ENCODE measurements around the gene GRIN2A. TPM values are rescaled to one million over a fixed set of nuclear protein-coding genes. Genes with fewer than 3 reads are reported as not detected.

GRIN2A gene
- total and polyA plus RNA-seq, 5 donors from 2014 or later, result not detected

DNA sequence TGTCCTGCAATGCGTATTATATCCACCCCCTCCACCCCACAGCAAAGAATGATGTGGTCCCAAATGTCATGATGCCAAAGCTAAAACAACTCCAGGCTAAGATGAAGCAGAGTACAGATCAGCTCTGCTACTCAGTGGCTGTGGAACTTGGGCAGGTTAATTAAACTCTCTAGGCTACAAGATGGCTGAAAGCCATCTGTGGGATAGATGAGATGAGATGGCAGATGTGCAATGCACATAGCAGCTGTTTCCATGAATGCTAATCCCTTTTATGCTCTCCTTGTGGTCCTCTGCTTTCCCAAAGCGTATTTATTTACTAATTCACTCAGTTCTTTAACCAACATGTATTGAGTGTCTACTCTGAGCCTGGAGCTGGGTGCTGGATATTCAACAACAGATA lies 114.4 kb downstream of the GRIN2A start:
- H3K4me1 ChIP-seq (ENCODE audit: control insufficient read depth, insufficient read depth, low read length, poor library complexity, severe bottlenecking), result no peaks in the 10 kb centered on the region
- Mint-ChIP-seq H3K27me3 (peaks cover 10% of the 10 kb centered on the region), H3K27ac (no peak overlapping the region), H3K36me3 (no peaks in the 10 kb centered on the region), H3K9me3 (peaks cover 0 to 3% (median 0%) of the 10 kb centered on the region in 7 donors), H3K4me1 (no peaks in the 10 kb centered on the region), H3K4me3 (no peak overlapping the region)
- DNase-seq (no peak), ATAC-seq (ENCODE audit: low read depth in 2 of 2) (no peak)
- no peaks in the 10 kb centered on the region for H3K9me3 ChIP-seq (ENCODE audit: control insufficient read depth in 2 of 2, low read length in 2 of 2)
- H3K27ac ChIP-seq (ENCODE audit: insufficient read depth, low read length, poor library complexity, severe bottlenecking), result no peak overlapping the region
- H3K4me3 ChIP-seq (ENCODE audit: low read depth, low read length), result no peak overlapping the region
- no peaks in the 10 kb centered on the region for H3K27me3 ChIP-seq (ENCODE audit: control insufficient read depth, insufficient read depth, low read length)
- no peaks in the 10 kb centered on the region for H3K36me3 ChIP-seq (ENCODE audit: control insufficient read depth, insufficient read depth, low read length)

DNA sequence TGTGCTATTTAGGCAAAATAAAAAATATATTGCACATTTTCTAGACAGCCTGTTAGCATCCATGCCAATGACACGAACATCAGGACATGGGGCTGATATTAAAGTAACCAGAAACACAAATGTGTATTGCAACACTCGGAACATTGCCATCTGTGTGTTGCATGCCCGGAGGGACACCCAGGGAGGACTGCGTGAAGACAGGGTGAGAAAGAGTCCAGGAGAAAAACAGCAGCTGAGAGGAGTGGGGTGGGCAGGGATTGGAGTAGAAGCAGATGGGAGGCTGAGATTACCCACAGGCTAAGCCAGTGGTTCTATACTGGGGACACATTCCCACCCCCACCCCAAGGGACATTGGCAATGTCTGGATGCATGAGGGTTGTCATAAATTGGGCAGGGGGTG lies 114.8 kb downstream of the GRIN2A start:
- no peaks in the 10 kb centered on the region for H3K4me1 Mint-ChIP-seq
- ATAC-seq (ENCODE audit: low read depth in 2 of 2) (no peak), DNase-seq (no peak)
- H3K9me3 Mint-ChIP-seq, result peaks cover 0 to 3% (median 0%) of the 10 kb centered on the region in 7 donors
- H3K36me3 Mint-ChIP-seq, result no peaks in the 10 kb centered on the region
- Histone ChIP-seq H3K36me3 (ENCODE audit: control insufficient read depth, insufficient read depth, low read length) (no peaks in the 10 kb centered on the region), H3K4me3 (ENCODE audit: low read depth, low read length) (no peak overlapping the region), H3K4me1 (ENCODE audit: control insufficient read depth, insufficient read depth, low read length, poor library complexity, severe bottlenecking) (no peaks in the 10 kb centered on the region), H3K9me3 (ENCODE audit: control insufficient read depth in 2 of 2, low read length in 2 of 2) (no peaks in the 10 kb centered on the region), H3K27ac (ENCODE audit: insufficient read depth, low read length, poor library complexity, severe bottlenecking) (no peak overlapping the region), H3K27me3 (ENCODE audit: control insufficient read depth, insufficient read depth, low read length) (no peaks in the 10 kb centered on the region)
- no peak overlapping the region for H3K4me3 Mint-ChIP-seq
- peaks cover 10% of the 10 kb centered on the region for H3K27me3 Mint-ChIP-seq
- H3K27ac Mint-ChIP-seq, result no peak overlapping the region

DNA sequence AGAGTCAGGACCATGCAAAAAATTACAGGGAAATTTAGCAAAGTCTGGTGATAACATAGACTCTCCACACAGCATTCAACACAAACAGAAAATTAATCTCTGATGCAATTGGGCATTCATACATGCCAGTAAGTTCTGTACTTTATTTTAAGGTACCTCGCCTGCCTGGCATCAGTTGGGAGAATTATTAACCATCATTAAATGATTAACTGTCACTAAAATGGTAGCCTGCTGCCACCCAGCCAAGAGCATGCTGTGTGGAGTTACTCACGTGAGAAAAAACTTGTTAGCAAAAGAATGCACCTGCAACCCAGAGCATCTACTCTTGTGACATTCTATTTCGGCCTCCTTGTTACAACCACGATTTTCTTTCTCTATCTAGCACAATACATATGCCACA lies 117.2 kb downstream of the GRIN2A start:
- Histone ChIP-seq H3K4me1 (ENCODE audit: control insufficient read depth, insufficient read depth, low read length, poor library complexity, severe bottlenecking) (no peaks in the 10 kb centered on the region), H3K4me3 (ENCODE audit: low read depth, low read length) (no peak overlapping the region), H3K9me3 (ENCODE audit: control insufficient read depth in 2 of 2, low read length in 2 of 2) (no peaks in the 10 kb centered on the region), H3K27me3 (ENCODE audit: control insufficient read depth, insufficient read depth, low read length) (no peaks in the 10 kb centered on the region), H3K36me3 (ENCODE audit: control insufficient read depth, insufficient read depth, low read length) (no peaks in the 10 kb centered on the region), H3K27ac (ENCODE audit: insufficient read depth, low read length, poor library complexity, severe bottlenecking) (no peak overlapping the region)
- Mint-ChIP-seq H3K27me3 (peaks cover 10% of the 10 kb centered on the region), H3K27ac (no peak overlapping the region), H3K4me3 (no peak overlapping the region), H3K4me1 (no peaks in the 10 kb centered on the region), H3K36me3 (no peaks in the 10 kb centered on the region), H3K9me3 (peaks cover 0 to 3% (median 0%) of the 10 kb centered on the region in 7 donors)
- DNase-seq (no peak), ATAC-seq (ENCODE audit: low read depth in 2 of 2) (no peak)

DNA sequence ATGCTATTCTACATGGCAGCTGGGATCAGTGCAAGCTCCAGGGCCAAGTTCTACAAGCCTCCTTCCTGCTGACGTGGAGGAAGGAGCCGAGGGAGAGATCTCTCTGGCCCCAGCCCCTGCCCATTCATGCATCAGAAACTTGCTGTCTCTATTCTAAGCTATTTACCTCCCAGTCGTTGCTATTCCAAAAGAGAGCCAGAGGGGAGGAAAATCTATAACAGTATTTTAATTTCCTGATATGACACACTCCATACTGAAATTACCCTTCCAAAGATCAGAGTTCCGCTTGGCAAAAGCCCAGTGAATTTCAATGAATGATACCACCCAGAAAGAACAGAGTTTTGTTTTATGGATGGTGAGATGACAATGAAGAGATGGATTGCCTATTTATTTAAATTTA lies 133.4 kb downstream of the GRIN2A start:
- H3K4me1 Mint-ChIP-seq, result no peaks in the 10 kb centered on the region
- H3K4me1 ChIP-seq (ENCODE audit: control insufficient read depth, insufficient read depth, low read length, poor library complexity, severe bottlenecking), result no peaks in the 10 kb centered on the region
- H3K36me3 Mint-ChIP-seq, result no peaks in the 10 kb centered on the region
- H3K27me3 Mint-ChIP-seq, result no peaks in the 10 kb centered on the region
- peaks cover 0 to 4% (median 3%) of the 10 kb centered on the region in 7 donors for H3K9me3 Mint-ChIP-seq
- no peak overlapping the region for H3K4me3 Mint-ChIP-seq
- H3K9me3 ChIP-seq (ENCODE audit: control insufficient read depth in 2 of 2, low read length in 2 of 2), result no peaks in the 10 kb centered on the region
- no peak for DNase-seq
- H3K27me3 ChIP-seq (ENCODE audit: control insufficient read depth, insufficient read depth, low read length), result no peaks in the 10 kb centered on the region
- no peaks in the 10 kb centered on the region for H3K36me3 ChIP-seq (ENCODE audit: control insufficient read depth, insufficient read depth, low read length)
- H3K27ac ChIP-seq (ENCODE audit: insufficient read depth, low read length, poor library complexity, severe bottlenecking), result no peak overlapping the region
- no peak overlapping the region for H3K27ac Mint-ChIP-seq
- H3K4me3 ChIP-seq (ENCODE audit: low read depth, low read length), result no peak overlapping the region
- ATAC-seq (ENCODE audit: low read depth in 2 of 2), result no peak

DNA sequence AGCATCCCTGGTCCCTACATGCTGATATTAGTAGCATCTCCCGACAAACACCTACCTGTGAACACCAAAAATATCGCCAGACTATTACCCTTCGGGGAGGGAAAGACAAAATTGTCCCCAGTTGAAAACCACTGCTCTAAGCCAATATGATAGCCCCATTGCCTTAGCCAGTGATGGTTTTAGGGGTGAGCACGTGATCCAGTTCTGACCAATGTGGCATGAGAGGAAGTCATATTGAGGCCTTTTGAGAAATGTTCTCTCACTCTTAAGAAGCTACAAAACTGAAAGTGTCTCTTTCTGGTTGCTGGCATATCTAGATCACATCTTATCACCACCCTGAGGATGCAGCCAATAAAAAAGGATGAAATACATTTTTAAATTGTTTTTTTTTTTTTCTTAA lies 136.3 kb downstream of the GRIN2A start:
- no peaks in the 10 kb centered on the region for H3K36me3 Mint-ChIP-seq
- DNase-seq (no peak), ATAC-seq (ENCODE audit: low read depth in 2 of 2) (no peak)
- H3K4me3 ChIP-seq (ENCODE audit: low read depth, low read length), result no peak overlapping the region
- H3K4me1 Mint-ChIP-seq, result no peaks in the 10 kb centered on the region
- peaks cover 0 to 4% (median 0%) of the 10 kb centered on the region in 7 donors for H3K9me3 Mint-ChIP-seq
- no peak overlapping the region for H3K4me3 Mint-ChIP-seq
- no peaks in the 10 kb centered on the region for H3K4me1 ChIP-seq (ENCODE audit: control insufficient read depth, insufficient read depth, low read length, poor library complexity, severe bottlenecking)
- no peaks in the 10 kb centered on the region for H3K9me3 ChIP-seq (ENCODE audit: control insufficient read depth in 2 of 2, low read length in 2 of 2)
- no peaks in the 10 kb centered on the region for H3K27me3 ChIP-seq (ENCODE audit: control insufficient read depth, insufficient read depth, low read length)
- H3K27ac Mint-ChIP-seq, result no peak overlapping the region
- no peaks in the 10 kb centered on the region for H3K27me3 Mint-ChIP-seq
- H3K27ac ChIP-seq (ENCODE audit: insufficient read depth, low read length, poor library complexity, severe bottlenecking), result no peak overlapping the region
- no peaks in the 10 kb centered on the region for H3K36me3 ChIP-seq (ENCODE audit: control insufficient read depth, insufficient read depth, low read length)

DNA sequence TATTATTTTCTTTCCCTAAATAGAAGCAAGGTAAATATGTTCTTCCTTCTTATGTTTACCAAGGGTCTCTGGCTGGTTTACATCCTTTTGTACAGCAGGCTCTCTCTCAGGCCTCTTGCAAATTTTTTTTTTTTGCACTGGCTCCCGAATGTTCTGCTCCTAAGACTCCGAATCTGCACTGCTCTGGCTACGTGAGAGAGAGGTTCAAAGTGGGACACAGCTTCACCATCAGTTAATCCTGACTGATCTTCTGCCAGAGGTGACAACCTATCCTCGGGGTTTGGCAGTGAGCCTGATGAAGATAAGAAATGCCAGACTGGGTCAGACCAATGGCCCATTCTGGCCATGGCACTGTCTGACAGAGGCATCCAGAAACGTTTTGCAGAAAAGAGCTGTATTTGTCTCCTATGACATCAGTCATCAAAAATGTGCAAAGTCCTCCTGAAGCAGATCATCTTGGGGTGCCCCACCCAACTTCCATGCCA lies 136.9 kb downstream of the GRIN2A start:
- H3K9me3 ChIP-seq (ENCODE audit: control insufficient read depth in 2 of 2, low read length in 2 of 2), result no peaks in the 10 kb centered on the region
- H3K27me3 Mint-ChIP-seq, result no peaks in the 10 kb centered on the region
- H3K36me3 Mint-ChIP-seq, result no peaks in the 10 kb centered on the region
- no peak for ATAC-seq (ENCODE audit: low read depth in 2 of 2)
- no peak overlapping the region for H3K27ac Mint-ChIP-seq
- no peak overlapping the region for H3K27ac ChIP-seq (ENCODE audit: insufficient read depth, low read length, poor library complexity, severe bottlenecking)
- H3K4me3 Mint-ChIP-seq, result no peak overlapping the region
- peaks cover 0 to 4% (median 0%) of the 10 kb centered on the region in 7 donors for H3K9me3 Mint-ChIP-seq
- no peaks in the 10 kb centered on the region for H3K36me3 ChIP-seq (ENCODE audit: control insufficient read depth, insufficient read depth, low read length)
- no peaks in the 10 kb centered on the region for H3K4me1 ChIP-seq (ENCODE audit: control insufficient read depth, insufficient read depth, low read length, poor library complexity, severe bottlenecking)
- H3K4me1 Mint-ChIP-seq, result no peaks in the 10 kb centered on the region
- H3K4me3 ChIP-seq (ENCODE audit: low read depth, low read length), result no peak overlapping the region
- no peak for DNase-seq
- H3K27me3 ChIP-seq (ENCODE audit: control insufficient read depth, insufficient read depth, low read length), result no peaks in the 10 kb centered on the region

DNA sequence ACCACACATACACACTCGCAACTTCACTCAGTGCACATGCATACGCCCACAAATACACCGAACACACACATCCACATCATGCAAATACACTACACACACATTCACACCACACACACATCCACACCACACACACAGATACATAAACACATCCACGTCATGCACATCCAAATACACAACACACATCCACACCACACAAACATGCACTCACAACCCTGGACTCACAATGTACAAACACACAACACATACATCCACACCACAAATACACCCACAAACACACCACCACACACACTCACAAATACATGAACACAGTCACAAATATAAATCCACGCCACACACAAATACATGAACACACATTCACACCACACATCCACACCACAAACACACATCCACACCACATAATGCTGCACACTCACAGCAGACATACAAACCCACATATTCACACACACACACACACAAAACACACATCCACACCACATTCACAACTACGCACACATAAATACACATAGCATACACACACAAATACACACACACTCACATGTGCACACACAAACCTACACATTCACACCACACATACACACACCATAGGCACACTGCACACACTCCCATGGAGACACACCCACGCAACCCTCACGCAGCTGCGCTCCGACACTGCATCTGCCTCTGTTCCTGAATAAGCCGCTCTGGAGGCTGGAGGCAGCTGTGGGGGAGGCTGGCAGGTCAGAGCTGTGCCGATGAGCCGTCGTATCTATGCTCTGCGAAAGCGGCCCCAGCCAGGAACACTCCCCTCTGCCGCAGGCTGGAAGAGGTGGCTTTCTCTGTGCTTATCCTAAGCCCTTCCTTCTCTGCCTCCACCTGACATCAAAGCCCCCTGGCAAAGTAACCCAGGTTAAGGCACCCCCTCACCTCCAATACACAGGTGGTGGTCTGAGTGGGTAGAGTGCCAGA lies 141.8 kb downstream of the GRIN2A start:
- H3K4me3 Mint-ChIP-seq, result no peak overlapping the region
- H3K27ac Mint-ChIP-seq, result no peak overlapping the region
- no peaks in the 10 kb centered on the region for H3K4me1 ChIP-seq (ENCODE audit: control insufficient read depth, insufficient read depth, low read length, poor library complexity, severe bottlenecking)
- H3K27me3 ChIP-seq (ENCODE audit: control insufficient read depth, insufficient read depth, low read length), result no peaks in the 10 kb centered on the region
- no peaks in the 10 kb centered on the region for H3K9me3 ChIP-seq (ENCODE audit: control insufficient read depth in 2 of 2, low read length in 2 of 2)
- no peaks in the 10 kb centered on the region for H3K36me3 Mint-ChIP-seq
- no peak overlapping the region for H3K27ac ChIP-seq (ENCODE audit: insufficient read depth, low read length, poor library complexity, severe bottlenecking)
- H3K4me3 ChIP-seq (ENCODE audit: low read depth, low read length), result no peak overlapping the region
- peaks cover 0 to 6% (median 3%) of the 10 kb centered on the region in 4 donors for H3K4me1 Mint-ChIP-seq
- H3K27me3 Mint-ChIP-seq, result peaks cover 9% of the 10 kb centered on the region
- ATAC-seq (ENCODE audit: low read depth in 2 of 2), result no peak
- H3K36me3 ChIP-seq (ENCODE audit: control insufficient read depth, insufficient read depth, low read length), result no peaks in the 10 kb centered on the region
- H3K9me3 Mint-ChIP-seq, result peaks cover 0 to 6% (median 0%) of the 10 kb centered on the region in 7 donors
- no peak for DNase-seq
